H1 (cell line): ENCODE measurements around the gene PSME2. TPM values are rescaled to one million over a fixed set of nuclear protein-coding genes. Genes with fewer than 3 reads are reported as not detected.

Experiments used
- CTCF ChIA-PET: fragments of 300-600 bp; sonication (Branson Sonifier 250); formaldehyde crosslinking; loops from one replicate; lab custom pipeline; 2021; ENCODE audit not compliant: partially characterized antibody; lab: Charles Lee
- POLR2A ChIA-PET: fragments of 300-600 bp; sonication (Branson Sonifier 250); formaldehyde crosslinking; loops from one replicate; lab custom pipeline; 2021; ENCODE audit warnings: inconsistent platforms; ENCODE audit not compliant: partially characterized antibody; lab: Charles Lee
- DNase-seq, 2 experiments: peaks; one replicate each; pipeline versions ENCODE4 v3.0.0 to v3.0.0-alpha.2; 2010 to 2022; ENCODE audit warnings: low spot score in 2 of 2, low read depth in 1 of 2, mixed read lengths in 1 of 2
- FAIRE-seq: peaks from 2 replicates; lab custom pipeline; 2011; peaks lifted over from hg19 to GRCh38; lab: Jason Lieb, UNC
- H2AFZ ChIP-seq: 2 replicates; pipeline ENCODE4 v1.8.1; 2012; ENCODE audit warnings: low read length, inconsistent platforms
- H2AK5ac ChIP-seq: 2 replicates; pipeline ENCODE4 v1.6.1; 2013; ENCODE audit warnings: low read depth, low read length
- H2BK120ac ChIP-seq: replicated peaks from 2 replicates; pipeline ENCODE3; 2013; ENCODE audit warnings: low read depth, low read length, inconsistent platforms
- H2BK12ac ChIP-seq: 2 replicates; pipeline ENCODE4 v1.6.1; 2013; ENCODE audit warnings: low read depth, low read length
- H2BK15ac ChIP-seq: 2 replicates; pipeline ENCODE4 v1.6.1; 2013; ENCODE audit warnings: low read length
- H2BK20ac ChIP-seq: 2 replicates; pipeline ENCODE4 v1.6.1; 2013; ENCODE audit warnings: low read length
- H2BK5ac ChIP-seq: 2 replicates; pipeline ENCODE4 v1.6.1; 2013; ENCODE audit warnings: low read depth, low read length
- H3K14ac ChIP-seq: 2 replicates; pipeline ENCODE4 v1.6.1; 2013; ENCODE audit warnings: inconsistent platforms; ENCODE audit not compliant: insufficient read length
- H3K18ac ChIP-seq: 2 replicates; pipeline ENCODE4 v1.6.1; 2013; ENCODE audit warnings: low read length; ENCODE audit errors: extremely low read depth
- H3K23ac ChIP-seq: 2 replicates; pipeline ENCODE4 v1.6.1; 2013; ENCODE audit warnings: inconsistent platforms; ENCODE audit not compliant: insufficient read length
- H3K23me2 ChIP-seq: 2 replicates; pipeline ENCODE4 v1.6.1; 2013; ENCODE audit warnings: low read depth, low read length
- H3K27ac ChIP-seq: 2 replicates; pipeline ENCODE4 v1.6.1; 2011; ENCODE audit warnings: low read depth, low read length, inconsistent platforms
- H3K27me3 ChIP-seq, 4 experiments: replicated peaks in 1 of 4; 1 replicate in 1 of 4; 2 replicates in 3 of 4; pipeline versions ENCODE4 v1.6.1 to v1.8.1; 2011 to 2013; ENCODE audit warnings: low read length in 3 of 4, mild to moderate bottlenecking in 3 of 4, inconsistent platforms in 2 of 4, mixed read lengths in 2 of 4, moderate library complexity in 1 of 4; ENCODE audit not compliant: control insufficient read depth in 3 of 4, insufficient read depth in 3 of 4; ENCODE audit errors: extremely low read depth in 1 of 4
- H3K36me3 ChIP-seq, 4 experiments: 2 replicates each; pipeline versions ENCODE4 v1.6.1 to v1.8.1; 2011 to 2013; ENCODE audit warnings: mild to moderate bottlenecking in 4 of 4, low read length in 3 of 4, moderate library complexity in 2 of 4, control low read depth in 1 of 4, inconsistent platforms in 1 of 4; ENCODE audit not compliant: insufficient read depth in 4 of 4, control insufficient read depth in 2 of 4
- H3K4ac ChIP-seq: replicated peaks from 2 replicates; pipeline ENCODE3; 2013; ENCODE audit warnings: low read length, low read depth, mixed read lengths, inconsistent platforms; ENCODE audit not compliant: insufficient read length
- H3K4me1 ChIP-seq, 4 experiments: replicated peaks in 1 of 4; 1 replicate in 1 of 4; 2 replicates in 3 of 4; pipeline versions ENCODE4 v1.6.1 to v1.8.1; 2011 to 2013; ENCODE audit warnings: low read length in 3 of 4, inconsistent platforms in 2 of 4, mixed read lengths in 1 of 4; ENCODE audit not compliant: insufficient read depth in 4 of 4, control insufficient read depth in 3 of 4
- H3K4me2 ChIP-seq, 2 experiments: 2 replicates each; pipeline versions ENCODE4 v1.6.1 to v1.8.1; 2011 to 2013; ENCODE audit warnings: low read depth in 2 of 2, low read length in 2 of 2, control low read depth in 1 of 2, inconsistent platforms in 1 of 2, mild to moderate bottlenecking in 1 of 2; ENCODE audit not compliant: insufficient read depth in 1 of 2
- H3K4me3 ChIP-seq, 4 experiments: fragments of 200-600, 300-600 bp in 1 of 4; sonication (generic), shearing (Covaris generic), sonication (Bioruptor Twin) in 1 of 4; 2 replicates each; pipeline versions ENCODE4 v1.5.1 to v1.8.1; 2011 to 2016; ENCODE audit warnings: low read length in 4 of 4, low read depth in 3 of 4, control low read depth in 2 of 4, inconsistent platforms in 2 of 4, mild to moderate bottlenecking in 2 of 4, mixed read lengths in 1 of 4, moderate library complexity in 1 of 4; ENCODE audit not compliant: insufficient read depth in 2 of 4; ENCODE audit errors: extremely low read depth in 1 of 4
- H3K56ac ChIP-seq: replicated peaks from 2 replicates; pipeline ENCODE3; 2013; ENCODE audit warnings: low read depth, mild to moderate bottlenecking, mixed read lengths, low read length, inconsistent platforms; ENCODE audit not compliant: insufficient read length
- H3K79me1 ChIP-seq: 2 replicates; pipeline ENCODE4 v1.6.1; 2013; ENCODE audit warnings: low read depth, low read length, control low read depth
- H3K79me2 ChIP-seq, 2 experiments: 2 replicates each; pipeline versions ENCODE4 v1.6.1 to v1.8.1; 2012 to 2013; ENCODE audit warnings: low read length in 2 of 2, mild to moderate bottlenecking in 2 of 2, inconsistent platforms in 1 of 2; ENCODE audit not compliant: insufficient read depth in 2 of 2, control insufficient read depth in 1 of 2
- H3K9ac ChIP-seq, 4 experiments: replicated peaks in 1 of 4; 1 replicate in 1 of 4; 2 replicates in 3 of 4; pipeline versions ENCODE4 v1.6.1 to v1.8.1; 2011 to 2013; ENCODE audit warnings: low read depth in 3 of 4, low read length in 3 of 4, control low read depth in 2 of 4, mild to moderate bottlenecking in 2 of 4, moderate library complexity in 2 of 4, inconsistent platforms in 1 of 4; ENCODE audit errors: extremely low read depth in 1 of 4
- H3K9me3 ChIP-seq, 2 experiments: 2 replicates each; pipeline versions ENCODE4 v1.6.1 to v1.8.1; 2012 to 2013; ENCODE audit warnings: mild to moderate bottlenecking in 2 of 2, moderate library complexity in 2 of 2, control low read depth in 1 of 2, inconsistent platforms in 1 of 2, low read depth in 1 of 2, low read length in 1 of 2, mixed read lengths in 1 of 2; ENCODE audit not compliant: insufficient read depth in 2 of 2
- H4K20me1 ChIP-seq, 2 experiments: replicated peaks in 1 of 2; 2 replicates each; pipeline versions ENCODE3 to v1.8.1; 2011 to 2013; ENCODE audit warnings: inconsistent platforms in 2 of 2, low read length in 2 of 2, mild to moderate bottlenecking in 1 of 2; ENCODE audit not compliant: insufficient read depth in 2 of 2, control insufficient read depth in 1 of 2
- H4K5ac ChIP-seq: 2 replicates; pipeline ENCODE4 v1.6.1; 2013; ENCODE audit warnings: low read length, low read depth, mixed read lengths, inconsistent platforms; ENCODE audit not compliant: insufficient read length
- H4K8ac ChIP-seq: 2 replicates; pipeline ENCODE4 v1.8.0; 2013; ENCODE audit warnings: mild to moderate bottlenecking, moderate library complexity, low read length, inconsistent platforms; ENCODE audit not compliant: insufficient read depth; ENCODE audit errors: extremely low read depth
- H4K91ac ChIP-seq: replicated peaks from 2 replicates; pipeline ENCODE3; 2013; ENCODE audit warnings: low read length, mixed read lengths, inconsistent platforms; ENCODE audit not compliant: insufficient read length
- CREB1 ChIP-seq: IDR thresholded peaks from 2 replicates; pipeline ENCODE4 v1.6.1; 2012; ENCODE audit warnings: inconsistent platforms
- GABPA ChIP-seq: IDR thresholded peaks from 2 replicates; pipeline ENCODE4 v1.6.1; 2011; ENCODE audit warnings: mild to moderate bottlenecking, low read length, moderate library complexity, borderline replicate concordance; ENCODE audit not compliant: insufficient read depth
- HDAC6 ChIP-seq: IDR thresholded peaks from one replicate; pipeline ENCODE4 v1.7.1; 2012; ENCODE audit warnings: low read depth, mild to moderate bottlenecking, inconsistent platforms, low read length, moderate library complexity
- KDM5A ChIP-seq: fragments of 200-600 bp; IDR thresholded peaks from 2 replicates; pipeline ENCODE4 v1.7.1; 2012; ENCODE audit warnings: mild to moderate bottlenecking, low read length, inconsistent platforms, mixed read lengths
- SAP30 ChIP-seq: fragments of 300-600 bp; sonication (generic); IDR thresholded peaks from 2 replicates; pipeline ENCODE4 v1.7.1; 2012; ENCODE audit warnings: low read length, moderate library complexity, mild to moderate bottlenecking, inconsistent platforms; ENCODE audit not compliant: insufficient read depth, insufficient replicate concordance
- SIRT6 ChIP-seq: IDR thresholded peaks from one replicate; pipeline ENCODE4 v1.7.1; 2012; ENCODE audit warnings: low read length, inconsistent platforms
- SP1 ChIP-seq: IDR thresholded peaks from 2 replicates; pipeline ENCODE4 v1.6.1; 2011; ENCODE audit warnings: low read depth, low read length
- SRF ChIP-seq: IDR thresholded peaks from 2 replicates; pipeline ENCODE4 v1.6.1; 2011; ENCODE audit warnings: mild to moderate bottlenecking, low read depth, low read length, moderate library complexity
- TCF12 ChIP-seq: IDR thresholded peaks from 2 replicates; pipeline ENCODE4 v1.6.1; 2011; ENCODE audit warnings: low read depth, mild to moderate bottlenecking, low read length
- ZNF274 ChIP-seq: IDR thresholded peaks from 2 replicates; pipeline ENCODE4 v1.7.0; 2012; ENCODE audit warnings: low read length, borderline replicate concordance; ENCODE audit errors: extremely low read depth
- WGBS, 2 experiments: shearing (Covaris generic) in 1 of 2; methylation state at CpG; one replicate each; pipeline versions ENCODE4 v1.1.6 to v1.1.7; 2013 to 2015; ENCODE audit warnings: low lambda C conversion rate in 2 of 2, mixed read lengths in 2 of 2, inconsistent platforms in 1 of 2, low coverage in 1 of 2, missing lambda C conversion rate in 1 of 2; ENCODE audit not compliant: insufficient replicate concordance in 2 of 2, insufficient coverage in 1 of 2, insufficient read length in 1 of 2; ENCODE audit errors: extremely low coverage in 1 of 2, missing lambda C conversion rate in 1 of 2; 5-methylcytosine and 5-hydroxymethylcytosine counted together
- polyA plus RNA-seq, 7 experiments: library from polyadenylated mRNA; depleted of rRNA in 3 of 7; stranded (reverse) in 5 of 7; unstranded in 2 of 7; fragments of >200 nt in 5 of 7; fragments of 200-250 nt in 2 of 7; gene quantifications; 1 replicate in 5 of 7; 2 replicates in 1 of 7; 4 replicates in 1 of 7; pipeline versions ENCODE4 v1.2.1 to v1.2.3, GENCODE V29; 2011 to 2013; ENCODE audit warnings: missing spikeins in 2 of 7, mixed read lengths in 2 of 7
- total RNA-seq: library from RNA; stranded (reverse); fragmentation: NEBNext Ultra II Directional; extraction: Animal tissue kit (Norgen Biotek cat#: 25700); gene quantifications from 2 replicates; pipeline ENCODE4 v1.2.1, GENCODE V29; 2021
- TF ChIP-seq, protein P1 (sequence below): IDR thresholded peaks from 2 replicates; pipeline ENCODE4 v1.6.1; 2011; ENCODE audit warnings: low read depth, mild to moderate bottlenecking, low read length; ENCODE audit not compliant: insufficient read depth
- TF ChIP-seq, protein P2 (sequence below): IDR thresholded peaks from 2 replicates; pipeline ENCODE4 v1.6.1; 2012; ENCODE audit warnings: low read length, inconsistent platforms

Gene PSME2
- total and polyA plus RNA-seq, 2 of the 8 experiments (the other 6 are each of a cell fraction or from before 2014, with no cell fraction given) = 71.8 to 111 TPM

DNA sequence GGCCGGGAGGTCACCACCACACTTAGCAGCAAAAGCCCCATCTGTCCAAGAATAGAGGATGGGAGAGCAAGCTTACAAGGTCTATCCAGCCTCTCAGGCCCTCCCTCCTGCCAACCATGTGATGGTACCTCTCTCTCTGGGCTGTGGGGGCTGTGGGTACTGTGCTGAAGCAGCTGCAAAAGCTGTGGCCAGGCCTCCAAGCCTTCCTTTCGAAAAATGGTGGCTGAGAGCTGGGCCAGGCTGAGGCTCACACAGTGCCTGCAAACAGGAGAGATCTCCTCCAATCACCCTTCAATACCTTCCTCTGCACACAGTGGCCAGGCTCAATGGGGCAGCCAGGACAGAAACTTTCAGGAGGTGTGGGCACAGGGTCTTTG lies 41.1 kb upstream of the PSME2 start:
- FAIRE-seq (no peak), DNase-seq (no peak)
- peak overlapping the region; percentile 70 to 85 for H3K4me2 ChIP-seq
- H2BK15ac ChIP-seq = no peak overlapping the region
- no peak overlapping the region for H4K5ac ChIP-seq
- no peak overlapping the region for H2AK5ac ChIP-seq
- 97% methylated on average over 2 of the region's 2 CpGs; no CpG with 5 or more reads in 1 of the 2 experiments for WGBS, 2 experiments
- H3K9me3 ChIP-seq = no peaks in the 10 kb centered on the region
- H4K20me1 ChIP-seq = peaks cover 0 to 16% of the 10 kb centered on the region in 2 experiments
- ChIA-PET POLR2A (interaction anchor here (0.6 to 9.3 kb wide), 13 partner anchors 7 to 130 kb away, joined by 3 to 158 read pairs (median 4); partner anchors contain the start of genes CHMP4A, IRF9, PCK2 and PSME2), CTCF (interaction anchor here (0.7 to 4.1 kb wide), 6 partner anchors 27 to 145 kb away, joined by 3 to 16 read pairs (median 4); partner anchors contain the start of genes DCAF11, IRF9 and NRL)
- H3K9ac ChIP-seq = 0 out of 7 replicates have a peak overlapping the region, but pooled peaks of 2 of the 4 experiments have one; percentile 4 to 13
- H2BK12ac ChIP-seq = no peak overlapping the region
- no peak overlapping the region for H2BK5ac ChIP-seq
- H3K36me3 ChIP-seq = peaks cover 13 to 45% (median 38%) of the 10 kb centered on the region in 4 experiments; a peak in 7 of 8 replicates
- peaks cover 12% of the 10 kb centered on the region for H3K79me1 ChIP-seq
- H3K4ac ChIP-seq = no peak overlapping the region
- H3K4me1 ChIP-seq = peaks cover 0 to 7% (median 4%) of the 10 kb centered on the region in 4 experiments; a peak in 6 of 7 replicates
- no peak overlapping the region for H3K23ac ChIP-seq
- H3K14ac ChIP-seq = no peak overlapping the region
- H3K4me3 ChIP-seq = peak overlapping the region; percentile 75 to 91 (median 87); a peak in 7 of 8 replicates
- no peaks in the 10 kb centered on the region for H3K27me3 ChIP-seq
- no peak overlapping the region for H3K18ac ChIP-seq
- H3K79me2 ChIP-seq = peaks cover 0 to 13% of the 10 kb centered on the region in 2 experiments; a peak in 2 of 4 replicates
- H2AFZ ChIP-seq = no peak overlapping the region
- no peak overlapping the region for H3K27ac ChIP-seq
- no peak overlapping the region for H3K56ac ChIP-seq
- H2BK20ac ChIP-seq = no peak overlapping the region
- H4K91ac ChIP-seq = no peak overlapping the region
- peaks cover 5% of the 10 kb centered on the region for H3K23me2 ChIP-seq
- no peak overlapping the region for H2BK120ac ChIP-seq
- no peak overlapping the region for H4K8ac ChIP-seq
- TF ChIP-seq, protein P1, sequence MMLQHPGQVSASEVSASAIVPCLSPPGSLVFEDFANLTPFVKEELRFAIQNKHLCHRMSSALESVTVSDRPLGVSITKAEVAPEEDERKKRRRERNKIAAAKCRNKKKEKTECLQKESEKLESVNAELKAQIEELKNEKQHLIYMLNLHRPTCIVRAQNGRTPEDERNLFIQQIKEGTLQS = no peak
- TF ChIP-seq KDM5A (no peak), SIRT6 (no peak), GABPA (no peak), TCF12 (no peak), SRF (no peak), SAP30 (no peak), CREB1 (no peak), ZNF274 (no peak), SP1 (no peak), HDAC6 (no peak)
- TF ChIP-seq, protein P2, sequence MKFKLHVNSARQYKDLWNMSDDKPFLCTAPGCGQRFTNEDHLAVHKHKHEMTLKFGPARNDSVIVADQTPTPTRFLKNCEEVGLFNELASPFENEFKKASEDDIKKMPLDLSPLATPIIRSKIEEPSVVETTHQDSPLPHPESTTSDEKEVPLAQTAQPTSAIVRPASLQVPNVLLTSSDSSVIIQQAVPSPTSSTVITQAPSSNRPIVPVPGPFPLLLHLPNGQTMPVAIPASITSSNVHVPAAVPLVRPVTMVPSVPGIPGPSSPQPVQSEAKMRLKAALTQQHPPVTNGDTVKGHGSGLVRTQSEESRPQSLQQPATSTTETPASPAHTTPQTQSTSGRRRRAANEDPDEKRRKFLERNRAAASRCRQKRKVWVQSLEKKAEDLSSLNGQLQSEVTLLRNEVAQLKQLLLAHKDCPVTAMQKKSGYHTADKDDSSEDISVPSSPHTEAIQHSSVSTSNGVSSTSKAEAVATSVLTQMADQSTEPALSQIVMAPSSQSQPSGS = no peak
